Natural killer cell (primary cell): ENCODE results near the gene HLF. TPM values are rescaled to one million over a fixed set of nuclear protein-coding genes. Genes with fewer than 3 reads are reported as not detected.

ENCODE experiments used
- ATAC-seq, 3 donors: fragments of 150-1000 bp in 2 of 3; fragments of 200-7000 bp in 1 of 3; cut with Tn5 transposase; 1 replicate in 1 of 3; 2 replicates in 2 of 3; pipeline ENCODE4 v1.10.0; 2021; ENCODE audit warnings: mild to moderate bottlenecking in 2 of 3, moderate library complexity in 2 of 3
- DNase-seq, 2 donors: peaks; one replicate each; pipeline versions ENCODE4 v3.0.0 to v3.0.0-alpha.2; 2013 to 2021; ENCODE audit warnings: mixed read lengths in 1 of 2
- H3K27ac ChIP-seq: one replicate; pipeline ENCODE4 v1.5.1; 2013; ENCODE audit warnings: mild to moderate bottlenecking, low read length
- H3K27me3 ChIP-seq: one replicate; pipeline ENCODE4 v1.6.1; 2013; ENCODE audit warnings: low read length; ENCODE audit not compliant: control insufficient read depth, insufficient read depth
- H3K36me3 ChIP-seq: one replicate; pipeline ENCODE4 v1.6.1; 2013; ENCODE audit warnings: low read length; ENCODE audit not compliant: control insufficient read depth, insufficient read depth
- H3K4me1 ChIP-seq: one replicate; pipeline ENCODE4 v1.6.1; 2013; ENCODE audit warnings: low read length; ENCODE audit not compliant: control insufficient read depth, insufficient read depth
- H3K4me3 ChIP-seq: one replicate; pipeline ENCODE4 v1.5.1; 2013; ENCODE audit warnings: low read length
- H3K9me3 ChIP-seq: one replicate; pipeline ENCODE4 v1.6.1; 2013; ENCODE audit warnings: low read length; ENCODE audit not compliant: control insufficient read depth, insufficient read depth
- H3K27ac Mint-ChIP-seq, 2 donors: one replicate each; pipeline ENCODE4 v1.8.0; 2022; ENCODE audit warnings: mild to moderate bottlenecking in 2 of 2, mixed read lengths in 2 of 2, moderate library complexity in 1 of 2
- H3K27me3 Mint-ChIP-seq, 2 donors: one replicate each; pipeline ENCODE4 v1.8.0; 2022; ENCODE audit warnings: low read depth in 2 of 2, mixed read lengths in 2 of 2
- H3K36me3 Mint-ChIP-seq: one replicate; pipeline ENCODE4 v1.8.0; 2022; ENCODE audit warnings: mixed read lengths
- H3K4me1 Mint-ChIP-seq, 2 donors: one replicate each; pipeline ENCODE4 v1.8.0; 2022; ENCODE audit warnings: mixed read lengths in 2 of 2
- H3K4me3 Mint-ChIP-seq: one replicate; pipeline ENCODE4 v1.8.0; 2022; ENCODE audit warnings: mild to moderate bottlenecking, moderate library complexity, mixed read lengths
- H3K9me3 Mint-ChIP-seq, 2 donors: one replicate each; pipeline ENCODE4 v1.8.0; 2022; ENCODE audit warnings: mixed read lengths in 2 of 2
- CTCF ChIP-seq: fragments of 200-600 bp; IDR thresholded peaks from one replicate; pipeline ENCODE4 v1.8.0; 2022; ENCODE audit warnings: antibody characterized with exemption
- WGBS: methylation state at CpG from one replicate; pipeline ENCODE4 v1.1.7; 2013; ENCODE audit warnings: missing lambda C conversion rate; ENCODE audit not compliant: insufficient coverage; 5-methylcytosine and 5-hydroxymethylcytosine counted together
- intact Hi-C: fragments of 100-400 bp; cut with micrococcal nuclease; formaldehyde crosslinking; loops from one replicate; pipeline ENCODE4 v1.14.2; 2022
- total RNA-seq, 4 donors: library from RNA; stranded (reverse); fragments of 120-200 nt in 1 of 4; gene quantifications; one replicate each; pipeline versions ENCODE4 v1.2.3 to v1.2.4, GENCODE V29; 2013 to 2022

HLF gene
- total RNA-seq, 3 donors from 2014 or later (not counting 1 experiment from before 2014, with no cell fraction given) = 0.14 to 0.59 (median 0.15) TPM

GRCh38 chr17:55330344-55330933, 65.7 kb downstream of the HLF start:
- H3K27me3 ChIP-seq = no peaks in the 10 kb centered on the region
- H3K27ac Mint-ChIP-seq = no peak overlapping the region
- no peak overlapping the region for H3K4me3 Mint-ChIP-seq
- DNase-seq (no peak), ATAC-seq (no peak)
- no peaks in the 10 kb centered on the region for H3K9me3 Mint-ChIP-seq
- H3K27ac ChIP-seq = no peak overlapping the region
- no peaks in the 10 kb centered on the region for H3K4me1 Mint-ChIP-seq
- no peaks in the 10 kb centered on the region for H3K36me3 Mint-ChIP-seq
- no peaks in the 10 kb centered on the region for H3K9me3 ChIP-seq
- H3K4me1 ChIP-seq = no peaks in the 10 kb centered on the region
- no peak for TF ChIP-seq CTCF
- intact Hi-C loops = no loop called here
- peaks cover 2 to 4% of the 10 kb centered on the region in 2 donors for H3K27me3 Mint-ChIP-seq
- no peak overlapping the region for H3K4me3 ChIP-seq
- WGBS = 96% methylated on average over 8 of the region's 8 CpGs
- H3K36me3 ChIP-seq = no peaks in the 10 kb centered on the region

GRCh38 chr17:55332296-55333041, 67.7 kb downstream of the HLF start:
- Histone ChIP-seq H3K27ac (no peak overlapping the region), H3K4me1 (no peaks in the 10 kb centered on the region), H3K27me3 (no peaks in the 10 kb centered on the region), H3K9me3 (no peaks in the 10 kb centered on the region), H3K36me3 (no peaks in the 10 kb centered on the region), H3K4me3 (no peak overlapping the region)
- no peak for ATAC-seq
- Mint-ChIP-seq H3K27ac (no peak overlapping the region), H3K4me1 (no peaks in the 10 kb centered on the region), H3K4me3 (no peak overlapping the region), H3K36me3 (no peaks in the 10 kb centered on the region), H3K27me3 (peaks cover 2 to 15% of the 10 kb centered on the region in 2 donors), H3K9me3 (no peaks in the 10 kb centered on the region)
- intact Hi-C loops = no loop called here
- 85% methylated on average over 15 of the region's 15 CpGs for WGBS
- no peak for DNase-seq
- TF ChIP-seq CTCF = no peak

- H3K9me3 ChIP-seq = no peaks in the 10 kb centered on the region
- Mint-ChIP-seq H3K27me3 (peaks cover 8 to 28% of the 10 kb centered on the region in 2 donors), H3K36me3 (no peaks in the 10 kb centered on the region), H3K9me3 (no peaks in the 10 kb centered on the region), H3K4me1 (no peaks in the 10 kb centered on the region), H3K27ac (no peak overlapping the region), H3K4me3 (no peak overlapping the region)
- intact Hi-C loops = no loop called here
- no peak for TF ChIP-seq CTCF
- 71% methylated on average over 4 of the region's 4 CpGs for WGBS
- H3K4me3 ChIP-seq = no peak overlapping the region
- no peak for ATAC-seq
- peaks cover 1% of the 10 kb centered on the region for H3K27me3 ChIP-seq
- no peak for DNase-seq
- H3K27ac ChIP-seq = no peak overlapping the region
- no peaks in the 10 kb centered on the region for H3K36me3 ChIP-seq
- H3K4me1 ChIP-seq = no peaks in the 10 kb centered on the region
These were observed 69.5 kb downstream of the HLF start for GRCh38 chr17:55334285-55334684.
